GM19467 (cell line): ENCODE results near the gene ADPRM.

Experiments
- ATAC-seq: cut with Tn5 transposase; IDR thresholded peaks from one replicate; pipeline ENCODE4 v1.9.1; 2021; ENCODE audit warnings: mild to moderate bottlenecking, moderate library complexity; ENCODE audit not compliant: unreplicated experiment

ADPRM gene

GRCh38 chr17:10738521-10739258 is 41.3 kb downstream of the ADPRM start:
- no peak for ATAC-seq

GRCh38 chr17:10739386-10739785 is 42.0 kb downstream of the ADPRM start:
- ATAC-seq: no peak

DNA sequence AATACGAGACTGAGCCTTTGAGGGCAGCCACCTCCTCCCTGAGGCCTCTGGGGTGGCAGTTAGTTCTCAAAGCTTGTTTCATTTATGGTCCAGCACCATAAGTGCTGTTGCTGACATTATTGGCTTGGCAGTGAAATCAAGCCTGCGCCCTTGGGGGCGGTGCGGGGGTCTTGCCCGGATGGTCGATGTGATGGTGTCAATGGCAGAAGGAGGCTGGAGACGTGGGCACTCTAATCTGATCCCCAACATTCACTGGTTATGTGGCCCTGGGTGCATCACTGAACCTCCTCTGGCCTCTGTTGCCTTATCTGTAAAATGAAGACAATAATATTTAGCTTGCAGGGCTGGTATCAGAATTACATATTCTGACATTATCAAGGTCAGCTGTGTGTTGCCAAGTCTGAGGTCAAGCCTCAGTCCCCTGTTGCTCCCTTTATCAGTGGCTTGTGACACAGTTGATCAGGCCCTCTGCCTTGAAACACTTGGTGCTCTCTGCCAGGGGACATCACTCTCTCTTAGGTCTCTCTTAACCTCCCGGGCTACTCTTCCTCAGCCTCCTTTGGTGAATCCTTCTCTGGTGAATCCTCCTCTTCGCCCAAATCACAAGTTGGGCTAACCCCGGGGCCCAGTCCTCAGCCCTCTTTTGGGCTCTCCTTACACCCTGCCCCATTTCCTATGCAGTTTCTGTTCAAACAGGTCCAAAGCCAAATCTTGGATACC is 44.2 kb downstream of the ADPRM start:
- ATAC-seq: no peak

- ATAC-seq: no peak
Observed at GRCh38 chr17:10742431-10742830, 45.0 kb downstream of the ADPRM start.

- ATAC-seq: no peak
Observed at GRCh38 chr17:10743316-10744009, 46.1 kb downstream of the ADPRM start.

DNA sequence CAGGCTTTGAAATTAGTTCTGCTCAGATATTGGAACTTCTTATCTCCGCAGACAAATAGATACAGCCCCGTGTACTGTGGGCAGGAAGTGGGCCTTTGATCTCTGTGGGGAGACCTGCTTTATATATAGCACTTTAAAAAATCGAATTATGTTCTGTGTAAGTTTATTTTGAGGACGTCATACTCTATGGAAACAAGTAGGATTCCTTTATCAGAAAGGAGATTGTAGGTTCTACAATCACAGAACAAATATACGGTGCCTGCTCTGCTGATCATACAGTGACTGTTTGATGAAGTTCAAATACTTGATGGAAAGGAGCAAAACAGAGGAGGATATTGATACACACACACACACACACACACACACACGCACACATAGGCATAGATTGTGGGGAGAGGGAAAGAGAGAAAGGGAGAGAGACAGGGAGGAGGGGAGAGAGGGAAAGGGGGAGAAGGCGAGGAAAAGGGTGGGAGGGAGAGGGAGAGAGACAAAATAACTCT is 47.2 kb downstream of the ADPRM start:
- ATAC-seq: no peak

GRCh38 chr17:10745231-10745630 is 47.8 kb downstream of the ADPRM start:
- no peak for ATAC-seq

DNA sequence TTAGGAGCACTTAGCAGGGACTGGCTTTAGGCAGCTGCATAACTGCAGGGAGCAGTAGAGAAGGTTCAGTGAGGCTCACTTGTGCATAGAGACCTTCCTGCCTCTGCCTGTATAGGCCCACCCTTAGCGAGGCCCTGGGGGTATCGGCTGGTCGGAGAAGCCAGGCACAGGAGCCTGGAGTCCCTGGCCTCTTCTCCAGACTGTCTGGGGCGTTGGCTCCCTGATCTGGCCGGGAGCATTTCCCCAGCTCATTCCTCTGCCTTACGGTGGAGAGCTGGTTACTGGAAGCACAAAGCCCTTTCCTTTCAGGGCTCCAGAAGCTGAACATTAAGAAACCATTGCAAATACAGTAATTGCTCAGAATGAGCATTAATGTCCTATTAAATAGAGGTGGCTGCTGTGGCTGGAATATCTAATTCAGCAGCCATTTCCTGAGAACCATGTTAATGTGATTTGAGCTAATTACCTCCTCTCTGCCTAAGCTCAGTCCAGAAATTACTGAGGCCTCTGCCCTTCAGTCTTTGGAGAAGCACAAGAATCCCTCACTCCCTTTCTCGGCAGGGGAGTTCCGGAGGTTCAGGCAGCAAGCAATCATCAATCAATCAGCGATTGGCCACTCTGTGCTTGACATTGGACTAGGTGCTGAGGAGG is 51.3 kb downstream of the ADPRM start:
- no peak for ATAC-seq

DNA sequence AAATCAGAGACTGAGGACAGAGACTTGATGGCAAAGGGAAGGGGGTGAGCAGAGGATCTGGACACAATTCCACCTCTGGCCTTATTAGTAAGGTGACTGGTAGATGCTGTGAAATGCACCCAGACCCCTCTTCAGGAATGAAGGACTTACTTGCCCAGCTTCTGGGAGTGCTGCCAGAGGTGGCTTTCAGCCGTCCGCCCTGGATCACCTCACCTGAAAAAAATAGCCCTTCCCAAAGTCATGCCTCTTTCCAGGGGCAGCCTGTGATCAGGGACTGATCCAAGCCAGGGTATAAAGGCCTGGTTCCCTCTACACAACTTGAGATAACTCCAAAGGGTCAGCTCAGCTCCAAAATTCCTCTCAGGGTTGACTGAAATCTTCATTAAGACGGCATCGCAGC is 52.8 kb downstream of the ADPRM start:
- ATAC-seq: no peak

DNA sequence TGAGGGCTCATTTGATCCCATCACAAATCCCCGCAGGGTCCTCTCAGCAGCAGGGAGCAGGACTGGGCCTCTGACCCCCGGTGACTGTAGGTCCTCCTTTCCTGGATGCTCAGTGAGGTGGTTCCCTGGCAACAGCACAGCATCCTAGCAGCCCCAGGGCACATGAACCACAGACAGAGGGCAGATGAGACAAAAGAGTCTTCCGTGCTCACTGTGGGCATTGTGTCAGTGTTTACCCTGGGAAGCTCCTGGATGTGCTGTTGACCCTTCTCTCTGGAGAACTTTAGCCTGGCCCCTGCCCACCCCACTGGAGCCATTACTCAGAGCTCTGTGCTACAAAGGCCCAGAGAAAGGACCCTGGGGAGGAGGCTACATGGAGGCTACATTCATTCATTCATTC is 54.2 kb downstream of the ADPRM start:
- ATAC-seq: no peak

DNA sequence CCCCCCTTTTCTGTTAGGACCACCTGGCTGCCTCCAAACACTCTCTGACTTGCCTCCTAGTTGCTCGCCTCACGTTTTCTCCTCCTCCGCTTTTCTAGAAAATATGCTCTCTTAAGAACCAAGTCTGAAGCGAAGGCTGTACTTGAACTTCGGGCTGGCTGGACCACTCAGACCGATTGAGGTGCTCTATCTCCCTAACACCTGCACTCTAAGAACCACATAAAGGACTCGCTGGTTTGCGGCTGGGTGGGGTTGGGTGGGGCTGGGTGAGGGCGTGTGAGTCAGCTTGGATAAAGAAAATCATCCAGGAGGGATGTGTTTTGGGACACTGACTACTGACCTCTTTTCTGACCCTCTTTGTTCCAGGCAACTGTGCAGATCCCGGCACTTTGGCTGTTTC is 55.3 kb downstream of the ADPRM start:
- no peak for ATAC-seq

DNA sequence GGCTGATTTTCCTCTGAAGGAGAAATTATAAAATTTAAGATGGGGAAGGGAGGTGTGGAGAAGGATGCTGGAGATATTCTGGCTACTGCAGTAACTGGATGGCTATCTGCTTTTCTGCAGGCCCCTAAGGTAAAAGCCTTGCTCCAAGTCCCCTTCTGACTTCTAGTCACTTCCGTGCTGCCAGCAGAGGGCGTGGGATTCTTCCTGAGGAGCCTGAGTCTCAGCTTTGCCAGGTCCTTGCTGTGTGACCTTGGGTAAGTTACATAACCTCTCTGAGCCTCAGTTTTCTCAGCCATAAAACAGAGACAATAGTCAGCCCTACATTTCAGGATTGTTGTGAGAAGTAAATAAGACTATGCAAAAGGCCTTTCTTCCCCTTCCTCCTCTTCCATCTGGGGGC is 56.7 kb downstream of the ADPRM start:
- no peak for ATAC-seq

DNA sequence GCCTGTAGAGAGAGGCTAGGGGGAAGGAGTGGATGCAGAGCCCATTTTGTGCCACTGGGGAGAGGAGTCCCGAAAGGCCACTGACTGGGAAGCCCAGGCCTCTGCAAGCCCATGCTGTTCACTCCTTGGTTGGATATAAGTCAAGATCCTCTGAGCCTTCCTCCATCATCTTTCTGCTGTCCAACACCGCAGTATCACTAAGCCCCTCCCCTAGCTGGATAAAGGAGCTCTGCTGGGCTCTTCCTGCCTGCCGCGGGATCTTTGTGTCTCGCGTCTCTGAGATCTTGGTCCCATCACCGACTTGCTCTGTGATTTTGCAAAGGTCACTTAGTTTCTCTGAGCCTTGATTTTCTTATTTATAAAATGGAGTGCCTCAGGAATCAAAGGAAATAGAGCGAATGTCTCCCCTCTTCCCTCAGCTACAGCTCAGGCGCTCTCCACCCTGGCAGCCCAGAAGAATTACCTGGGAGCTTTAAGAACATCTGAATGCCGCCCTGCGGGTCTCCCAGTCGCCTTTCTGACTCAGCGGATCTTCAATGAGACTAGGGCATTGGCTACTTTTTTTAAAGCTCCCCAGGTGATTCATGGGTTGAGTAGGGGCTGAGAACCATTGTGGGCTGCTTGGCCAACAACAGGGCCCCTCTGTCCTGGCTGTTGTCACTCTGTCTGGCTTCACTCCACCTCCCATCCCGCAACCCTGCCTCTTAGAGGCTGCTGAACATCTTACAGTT is 57.6 kb downstream of the ADPRM start:
- no peak for ATAC-seq

- no peak for ATAC-seq
Observed at GRCh38 chr17:10755592-10756127, 58.3 kb downstream of the ADPRM start.

DNA sequence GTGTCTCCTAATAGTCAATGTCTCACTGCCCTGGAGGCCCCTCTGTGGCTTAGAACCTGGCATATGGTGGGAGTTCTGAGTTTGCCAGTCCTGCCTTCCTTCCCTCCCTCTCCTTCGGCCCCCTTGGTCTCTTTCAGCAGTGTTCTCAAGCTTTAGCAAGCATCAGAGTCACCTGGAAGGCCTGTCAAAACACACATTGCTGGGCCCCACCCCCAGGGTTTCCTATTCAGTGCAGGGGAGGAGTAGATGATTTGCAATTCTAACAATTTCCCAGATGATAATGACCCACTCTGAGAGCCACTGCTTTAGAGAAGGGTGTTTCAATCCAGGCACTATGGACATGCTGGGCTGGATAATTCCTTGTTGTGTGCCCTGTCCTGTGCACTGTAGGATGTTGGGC is 58.8 kb downstream of the ADPRM start:
- ATAC-seq: no peak

GRCh38 chr17:10756619-10757018 is 59.2 kb downstream of the ADPRM start:
- no peak for ATAC-seq

DNA sequence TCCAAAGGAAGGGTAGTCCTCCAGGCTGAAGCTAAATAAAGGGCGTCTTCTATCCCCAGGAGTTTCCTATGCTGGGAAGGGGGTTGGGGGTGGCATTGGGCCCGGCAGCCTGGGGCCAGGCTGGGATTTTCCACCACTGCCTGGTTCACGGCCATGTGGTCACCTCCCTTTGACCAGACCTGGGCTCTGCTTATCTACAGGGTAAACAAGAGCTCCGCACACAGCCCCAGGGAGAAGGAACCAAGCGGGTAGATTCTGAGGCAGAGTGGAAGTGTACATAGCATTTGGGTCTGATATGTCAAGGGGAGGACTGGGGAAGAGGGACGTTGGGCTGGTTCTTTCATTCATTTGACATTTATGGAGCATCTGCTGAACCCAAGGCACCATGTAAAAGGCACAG is 59.7 kb downstream of the ADPRM start:
- ATAC-seq: no peak

GRCh38 chr17:10757647-10758046 is 60.3 kb downstream of the ADPRM start:
- ATAC-seq: no peak

- no peak for ATAC-seq
Observed at GRCh38 chr17:10758062-10758461, 60.7 kb downstream of the ADPRM start.
